GM18520 (cell line): ENCODE data around the gene IPO8.

Experiments used
- ATAC-seq: cut with Tn5 transposase; IDR thresholded peaks from one replicate; pipeline ENCODE4 v1.9.1; 2021; ENCODE audit not compliant: unreplicated experiment

IPO8 gene

GRCh38 chr12:30695199-30696102, at the start of gene IPO8:
Gene IPO8 (minus strand): TSS chr12:30695869. CDS start chr12:30695647, 222 bp downstream.
- peak; percentile 63 for ATAC-seq

- no peak for ATAC-seq
Observed at GRCh38 chr12:30744321-30744720, 48.7 kb upstream of the IPO8 start.

GRCh38 chr12:30740274-30740673, 44.6 kb upstream of the IPO8 start:
- no peak for ATAC-seq

- ATAC-seq, result no peak
Observed at GRCh38 chr12:30739020-30739419, 43.4 kb upstream of the IPO8 start.

- no peak for ATAC-seq
Observed at GRCh38 chr12:30732954-30733637, 37.4 kb upstream of the IPO8 start.

- no peak for ATAC-seq
Observed at GRCh38 chr12:30730011-30730410, 34.3 kb upstream of the IPO8 start.

- no peak for ATAC-seq
Observed at GRCh38 chr12:30729547-30729946, 33.9 kb upstream of the IPO8 start.

GRCh38 chr12:30726647-30727046, 31.0 kb upstream of the IPO8 start:
- ATAC-seq, result no peak

GRCh38 chr12:30725739-30726138, 30.1 kb upstream of the IPO8 start:
- ATAC-seq, result no peak

GRCh38 chr12:30719060-30719459, 23.4 kb upstream of the IPO8 start:
- ATAC-seq, result no peak

- ATAC-seq, result no peak
Observed at GRCh38 chr12:30707613-30708342, 12.1 kb upstream of the IPO8 start.

GRCh38 chr12:30706476-30706875, 10.8 kb upstream of the IPO8 start:
- ATAC-seq, result no peak

GRCh38 chr12:30701056-30701455, 5.4 kb upstream of the IPO8 start:
- no peak for ATAC-seq

- no peak for ATAC-seq
Observed at GRCh38 chr12:30700216-30700900, 4.7 kb upstream of the IPO8 start.

- no peak for ATAC-seq
Observed at GRCh38 chr12:30698346-30698745, 2.7 kb upstream of the IPO8 start.

- ATAC-seq, result no peak
Observed at GRCh38 chr12:30696943-30697342, 1.3 kb upstream of the IPO8 start.

- no peak for ATAC-seq
Observed at GRCh38 chr12:30696486-30696885, 817 bp upstream of the IPO8 start.

GRCh38 chr12:30696103-30696408, 387 bp upstream of the IPO8 start:
- ATAC-seq, result no peak

GRCh38 chr12:30694412-30695198, 1.1 kb downstream of the IPO8 start:
- no peak for ATAC-seq

GRCh38 chr12:30692470-30692869, 3.2 kb downstream of the IPO8 start:
- no peak for ATAC-seq
